K562 (cell line): ENCODE results near the gene ACADL. TPM values are rescaled to one million over a fixed set of nuclear protein-coding genes. Genes with fewer than 3 reads are reported as not detected.

Source experiments
- ATAC-seq: fragments of 200-7000 bp; cut with Tn5 transposase; 3 replicates; pipeline ENCODE4 v1.9.1; 2020; ENCODE audit warnings: moderate library complexity
- BruUV-seq: library from RNA; stranded (reverse); fragments of 400-500 nt; replicated peaks from 2 replicates; lab custom pipeline; 2021; lab: Mats Ljungman, UMichigan
- CTCF ChIA-PET: fragments of 300-600 bp; formaldehyde crosslinking; extraction: SDS; loops from one replicate; lab custom pipeline; 2021; ENCODE audit warnings: low intra/inter-chr PET ratio; lab: Yijun Ruan, JAX
- POLR2A ChIA-PET: fragments of 300-600, 350-650 bp; sonication (Branson Sonifier 250); formaldehyde crosslinking; extraction: SDS; loops from one replicate; lab custom pipeline; 2021; ENCODE audit warnings: antibody characterized with exemption, inconsistent platforms; lab: Yijun Ruan, JAX
- DNase-seq, 4 experiments: peaks; one replicate each; pipeline versions ENCODE4 v3.0.0 to v3.0.0-alpha.2; 2011 to 2018; ENCODE audit warnings: low spot score in 3 of 4, mixed read lengths in 3 of 4; ENCODE audit errors: extremely low read depth in 1 of 4
- FAIRE-seq: peaks from 2 replicates; lab custom pipeline; 2011; peaks lifted over from hg19 to GRCh38; lab: Jason Lieb, UNC
- H2AFZ ChIP-seq: 2 replicates; pipeline ENCODE4 v1.6.0; 2011; ENCODE audit warnings: low read depth, low read length, control low read depth, inconsistent platforms
- H3K27ac ChIP-seq: fragments of 200-600 bp; 3 replicates; pipeline ENCODE4 v1.8.0; 2011; ENCODE audit warnings: low read depth, mild to moderate bottlenecking, control low read depth, inconsistent platforms, low read length, moderate library complexity, mixed read lengths; ENCODE audit errors: extremely low read depth
- H3K27me3 ChIP-seq, 2 experiments: fragments of 300-600 bp in 1 of 2; 2 replicates in 1 of 2; 3 replicates in 1 of 2; pipeline versions ENCODE4 v1.6.0 to v1.8.0; 2011; ENCODE audit warnings: inconsistent platforms in 2 of 2, low read length in 2 of 2, mild to moderate bottlenecking in 1 of 2, mixed read lengths in 1 of 2, moderate library complexity in 1 of 2; ENCODE audit not compliant: control insufficient read depth in 2 of 2, insufficient read depth in 2 of 2
- H3K36me3 ChIP-seq: fragments of 300-600 bp; 3 replicates; pipeline ENCODE4 v1.8.0; 2011; ENCODE audit warnings: mild to moderate bottlenecking, low read length, inconsistent platforms; ENCODE audit not compliant: control insufficient read depth, insufficient read depth
- H3K4me1 ChIP-seq, 2 experiments: fragments of 200-600 bp in 1 of 2; replicated peaks in 1 of 2; 2 replicates in 1 of 2; 3 replicates in 1 of 2; pipeline versions ENCODE4 v1.5.1 to v1.8.0; 2011; ENCODE audit warnings: inconsistent platforms in 2 of 2, low read length in 2 of 2, mild to moderate bottlenecking in 1 of 2, mixed read lengths in 1 of 2, moderate library complexity in 1 of 2; ENCODE audit not compliant: control insufficient read depth in 2 of 2, insufficient read depth in 2 of 2
- H3K4me2 ChIP-seq: 2 replicates; pipeline ENCODE4 v1.6.1; 2011; ENCODE audit warnings: low read length, control low read depth, inconsistent platforms, mixed read lengths; ENCODE audit not compliant: insufficient read depth
- H3K4me3 ChIP-seq: fragments of 200-600 bp; sonication (generic), shearing (Covaris generic); 2 replicates; pipeline ENCODE4 v1.5.1; 2016; ENCODE audit warnings: control low read depth, inconsistent platforms
- H3K79me2 ChIP-seq: fragments of 200-600 bp; 3 replicates; pipeline ENCODE4 v1.8.0; 2011; ENCODE audit warnings: low read length, inconsistent platforms; ENCODE audit not compliant: control insufficient read depth, insufficient read depth
- H3K9ac ChIP-seq, 2 experiments: 2 replicates each; pipeline versions ENCODE4 v1.6.0 to v1.6.1; 2011; ENCODE audit warnings: low read depth in 2 of 2, low read length in 2 of 2, control low read depth in 1 of 2, inconsistent platforms in 1 of 2, mild to moderate bottlenecking in 1 of 2, mixed read lengths in 1 of 2; ENCODE audit not compliant: insufficient read depth in 1 of 2
- H3K9me1 ChIP-seq: one replicate; pipeline ENCODE4 v1.6.0; 2011; ENCODE audit warnings: inconsistent platforms, mild to moderate bottlenecking, low read length, moderate library complexity; ENCODE audit not compliant: control insufficient read depth, insufficient read depth
- H3K9me3 ChIP-seq: replicated peaks from 2 replicates; pipeline ENCODE4 v1.5.1; 2011; ENCODE audit warnings: low read depth, low read length, inconsistent platforms; ENCODE audit not compliant: control insufficient read depth, insufficient read depth
- H4K20me1 ChIP-seq: replicated peaks from 2 replicates; pipeline ENCODE4 v1.6.1; 2011; ENCODE audit warnings: low read length, inconsistent platforms, mixed read lengths; ENCODE audit not compliant: control insufficient read depth, insufficient read depth
- FOXK1 ChIP-seq: sonication (generic); formaldehyde crosslinking; IDR thresholded peaks from 2 replicates; pipeline ENCODE4 v1.8.0; 2022; ENCODE audit warnings: missing genetic modification reagents, mild to moderate bottlenecking, borderline replicate concordance
- ZNF583 ChIP-seq: fragments of 250-450 bp; sonication (Bioruptor Pico); IDR thresholded peaks from 2 replicates; pipeline ENCODE4 v1.4.0; 2020
- WGBS: fragments of 100-300 bp; shearing (Covaris generic); methylation state at CpG from one replicate; pipeline ENCODE4 v1.1.6; 2016; ENCODE audit warnings: low coverage, mixed read lengths; ENCODE audit not compliant: insufficient coverage; ENCODE audit errors: missing lambda C conversion rate; 5-methylcytosine and 5-hydroxymethylcytosine counted together
- in situ Hi-C: fragments of 300-500 bp; cut with MboI; formaldehyde crosslinking; loops from 4 replicates; pipeline ENCODE4 v1.15.0; 2018; ENCODE audit warnings: inconsistent platforms, mixed read lengths
- intact Hi-C: fragments of 100-400 bp; cut with micrococcal nuclease; formaldehyde crosslinking; loops from 2 replicates; pipeline ENCODE4 v1.14.2; 2022
- polyA plus RNA-seq, 8 experiments: library from polyadenylated mRNA; depleted of rRNA in 4 of 8; stranded (reverse) in 5 of 8; unstranded in 3 of 8; fragments of >200 nt; fragmentation: Nextera tagmentation in 2 of 8; fragmentation: Illumina TruSeq in 1 of 8; extraction: Ambion mirVana in 2 of 8; extraction: Trizol in 1 of 8; gene quantifications; 2 replicates each; pipeline versions ENCODE4 v1.2.1 to v1.2.3, GENCODE V29; 2011 to 2014; ENCODE audit warnings: inconsistent platforms in 1 of 8, missing spikeins in 1 of 8
- total RNA-seq, 7 experiments: library from RNA; depleted of rRNA in 6 of 7; stranded (reverse); fragments of >200 nt in 6 of 7; fragmentation: Illumina TruSeq in 2 of 7; extraction: Trizol in 2 of 7; gene quantifications; 2 replicates each; pipeline versions ENCODE4 v1.2.1 to v1.2.3, GENCODE V29; 2011 to 2021; ENCODE audit warnings: low replicate concordance in 1 of 7
- TF ChIP-seq, protein P1 (sequence below): fragments of 250-450 bp; sonication (Bioruptor Pico); IDR thresholded peaks from 2 replicates; pipeline ENCODE4 v1.4.0; 2020; ENCODE audit warnings: mild to moderate bottlenecking
- TF ChIP-seq, protein P2 (sequence below): sonication (generic); IDR thresholded peaks from 2 replicates; pipeline ENCODE4 v1.6.1; 2016
- TF ChIP-seq, protein P3 (sequence below), 2 experiments: fragments of 450-650 bp in 1 of 2; sonication (generic) in 1 of 2; formaldehyde crosslinking in 1 of 2; IDR thresholded peaks; 2 replicates each; pipeline versions ENCODE4 v1.7.1 to v1.9.0; 2016 to 2022; ENCODE audit warnings: inconsistent platforms in 1 of 2, mild to moderate bottlenecking in 1 of 2, missing genetic modification reagents in 1 of 2
- TF ChIP-seq, protein P4 (sequence below): sonication (generic); formaldehyde crosslinking; IDR thresholded peaks from 2 replicates; pipeline ENCODE4 v1.8.0; 2023; ENCODE audit warnings: mild to moderate bottlenecking, missing genetic modification reagents

The ACADL gene
- total and polyA plus RNA-seq, 9 of the 15 experiments (the other 6 are each of a cell fraction or from before 2014, with no cell fraction given): 0.07 TPM; not detected in 8

DNA sequence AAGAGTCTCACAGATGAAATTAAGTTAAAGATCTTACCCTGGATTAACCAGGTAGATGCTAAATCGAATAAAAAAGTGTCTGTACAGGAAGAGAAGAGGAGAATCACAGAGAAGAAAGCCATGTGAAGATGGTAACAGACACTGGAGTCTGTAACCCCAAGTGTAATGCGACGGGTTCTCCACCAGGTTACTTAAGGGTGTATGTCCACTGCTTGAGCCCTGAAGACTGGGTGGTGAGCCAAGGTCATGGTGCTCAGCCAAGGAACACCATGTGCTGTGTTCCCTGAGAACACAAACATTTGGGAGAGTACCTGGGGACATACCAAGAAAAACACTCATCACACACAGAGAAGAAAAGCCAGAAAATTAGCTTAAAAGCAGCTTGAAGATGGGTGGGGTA lies 8.2 kb upstream of the ACADL start:
- Histone ChIP-seq H3K4me1 (no peaks in the 10 kb centered on the region), H3K9me3 (no peaks in the 10 kb centered on the region), H4K20me1 (no peaks in the 10 kb centered on the region), H3K4me2 (no peak overlapping the region), H3K27ac (no peak overlapping the region), H3K27me3 (no peaks in the 10 kb centered on the region), H3K79me2 (no peaks in the 10 kb centered on the region), H3K9ac (no peak overlapping the region), H3K36me3 (no peaks in the 10 kb centered on the region), H3K9me1 (no peaks in the 10 kb centered on the region), H3K4me3 (no peak overlapping the region), H2AFZ (no peak overlapping the region)
- ChIA-PET CTCF (no interaction called here), POLR2A (no interaction called here)
- ATAC-seq: no peak
- 0% methylated on average over 3 of the region's 3 CpGs for WGBS
- no TSS peak for BruUV-seq
- intact Hi-C loops (no loop called here), in situ Hi-C loops (no loop called here)
- no peak for DNase-seq
- FAIRE-seq: no peak
- TF ChIP-seq, protein P1, sequence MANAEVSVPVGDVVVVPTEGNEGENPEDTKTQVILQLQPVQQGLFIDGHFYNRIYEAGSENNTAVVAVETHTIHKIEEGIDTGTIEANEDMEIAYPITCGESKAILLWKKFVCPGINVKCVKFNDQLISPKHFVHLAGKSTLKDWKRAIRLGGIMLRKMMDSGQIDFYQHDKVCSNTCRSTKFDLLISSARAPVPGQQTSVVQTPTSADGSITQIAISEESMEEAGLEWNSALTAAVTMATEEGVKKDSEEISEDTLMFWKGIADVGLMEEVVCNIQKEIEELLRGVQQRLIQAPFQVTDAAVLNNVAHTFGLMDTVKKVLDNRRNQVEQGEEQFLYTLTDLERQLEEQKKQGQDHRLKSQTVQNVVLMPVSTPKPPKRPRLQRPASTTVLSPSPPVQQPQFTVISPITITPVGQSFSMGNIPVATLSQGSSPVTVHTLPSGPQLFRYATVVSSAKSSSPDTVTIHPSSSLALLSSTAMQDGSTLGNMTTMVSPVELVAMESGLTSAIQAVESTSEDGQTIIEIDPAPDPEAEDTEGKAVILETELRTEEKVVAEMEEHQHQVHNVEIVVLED (CRISPR knock-in tag): no peak
- TF ChIP-seq, protein P2, sequence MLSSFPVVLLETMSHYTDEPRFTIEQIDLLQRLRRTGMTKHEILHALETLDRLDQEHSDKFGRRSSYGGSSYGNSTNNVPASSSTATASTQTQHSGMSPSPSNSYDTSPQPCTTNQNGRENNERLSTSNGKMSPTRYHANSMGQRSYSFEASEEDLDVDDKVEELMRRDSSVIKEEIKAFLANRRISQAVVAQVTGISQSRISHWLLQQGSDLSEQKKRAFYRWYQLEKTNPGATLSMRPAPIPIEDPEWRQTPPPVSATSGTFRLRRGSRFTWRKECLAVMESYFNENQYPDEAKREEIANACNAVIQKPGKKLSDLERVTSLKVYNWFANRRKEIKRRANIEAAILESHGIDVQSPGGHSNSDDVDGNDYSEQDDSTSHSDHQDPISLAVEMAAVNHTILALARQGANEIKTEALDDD: no peak
- TF ChIP-seq, protein P3, sequence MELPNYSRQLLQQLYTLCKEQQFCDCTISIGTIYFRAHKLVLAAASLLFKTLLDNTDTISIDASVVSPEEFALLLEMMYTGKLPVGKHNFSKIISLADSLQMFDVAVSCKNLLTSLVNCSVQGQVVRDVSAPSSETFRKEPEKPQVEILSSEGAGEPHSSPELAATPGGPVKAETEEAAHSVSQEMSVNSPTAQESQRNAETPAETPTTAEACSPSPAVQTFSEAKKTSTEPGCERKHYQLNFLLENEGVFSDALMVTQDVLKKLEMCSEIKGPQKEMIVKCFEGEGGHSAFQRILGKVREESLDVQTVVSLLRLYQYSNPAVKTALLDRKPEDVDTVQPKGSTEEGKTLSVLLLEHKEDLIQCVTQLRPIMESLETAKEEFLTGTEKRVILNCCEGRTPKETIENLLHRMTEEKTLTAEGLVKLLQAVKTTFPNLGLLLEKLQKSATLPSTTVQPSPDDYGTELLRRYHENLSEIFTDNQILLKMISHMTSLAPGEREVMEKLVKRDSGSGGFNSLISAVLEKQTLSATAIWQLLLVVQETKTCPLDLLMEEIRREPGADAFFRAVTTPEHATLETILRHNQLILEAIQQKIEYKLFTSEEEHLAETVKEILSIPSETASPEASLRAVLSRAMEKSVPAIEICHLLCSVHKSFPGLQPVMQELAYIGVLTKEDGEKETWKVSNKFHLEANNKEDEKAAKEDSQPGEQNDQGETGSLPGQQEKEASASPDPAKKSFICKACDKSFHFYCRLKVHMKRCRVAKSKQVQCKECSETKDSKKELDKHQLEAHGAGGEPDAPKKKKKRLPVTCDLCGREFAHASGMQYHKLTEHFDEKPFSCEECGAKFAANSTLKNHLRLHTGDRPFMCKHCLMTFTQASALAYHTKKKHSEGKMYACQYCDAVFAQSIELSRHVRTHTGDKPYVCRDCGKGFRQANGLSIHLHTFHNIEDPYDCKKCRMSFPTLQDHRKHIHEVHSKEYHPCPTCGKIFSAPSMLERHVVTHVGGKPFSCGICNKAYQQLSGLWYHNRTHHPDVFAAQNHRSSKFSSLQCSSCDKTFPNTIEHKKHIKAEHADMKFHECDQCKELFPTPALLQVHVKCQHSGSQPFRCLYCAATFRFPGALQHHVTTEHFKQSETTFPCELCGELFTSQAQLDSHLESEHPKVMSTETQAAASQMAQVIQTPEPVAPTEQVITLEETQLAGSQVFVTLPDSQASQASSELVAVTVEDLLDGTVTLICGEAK (IDR thresholded peaks at IDR 0.05): no peak
- TF ChIP-seq, protein P3 (CRISPR knock-in tag; IDR thresholded peaks at IDR 0.05): no peak
- TF ChIP-seq FOXK1: no peak
- TF ChIP-seq ZNF583 (CRISPR knock-in tag): no peak
- TF ChIP-seq, protein P4, sequence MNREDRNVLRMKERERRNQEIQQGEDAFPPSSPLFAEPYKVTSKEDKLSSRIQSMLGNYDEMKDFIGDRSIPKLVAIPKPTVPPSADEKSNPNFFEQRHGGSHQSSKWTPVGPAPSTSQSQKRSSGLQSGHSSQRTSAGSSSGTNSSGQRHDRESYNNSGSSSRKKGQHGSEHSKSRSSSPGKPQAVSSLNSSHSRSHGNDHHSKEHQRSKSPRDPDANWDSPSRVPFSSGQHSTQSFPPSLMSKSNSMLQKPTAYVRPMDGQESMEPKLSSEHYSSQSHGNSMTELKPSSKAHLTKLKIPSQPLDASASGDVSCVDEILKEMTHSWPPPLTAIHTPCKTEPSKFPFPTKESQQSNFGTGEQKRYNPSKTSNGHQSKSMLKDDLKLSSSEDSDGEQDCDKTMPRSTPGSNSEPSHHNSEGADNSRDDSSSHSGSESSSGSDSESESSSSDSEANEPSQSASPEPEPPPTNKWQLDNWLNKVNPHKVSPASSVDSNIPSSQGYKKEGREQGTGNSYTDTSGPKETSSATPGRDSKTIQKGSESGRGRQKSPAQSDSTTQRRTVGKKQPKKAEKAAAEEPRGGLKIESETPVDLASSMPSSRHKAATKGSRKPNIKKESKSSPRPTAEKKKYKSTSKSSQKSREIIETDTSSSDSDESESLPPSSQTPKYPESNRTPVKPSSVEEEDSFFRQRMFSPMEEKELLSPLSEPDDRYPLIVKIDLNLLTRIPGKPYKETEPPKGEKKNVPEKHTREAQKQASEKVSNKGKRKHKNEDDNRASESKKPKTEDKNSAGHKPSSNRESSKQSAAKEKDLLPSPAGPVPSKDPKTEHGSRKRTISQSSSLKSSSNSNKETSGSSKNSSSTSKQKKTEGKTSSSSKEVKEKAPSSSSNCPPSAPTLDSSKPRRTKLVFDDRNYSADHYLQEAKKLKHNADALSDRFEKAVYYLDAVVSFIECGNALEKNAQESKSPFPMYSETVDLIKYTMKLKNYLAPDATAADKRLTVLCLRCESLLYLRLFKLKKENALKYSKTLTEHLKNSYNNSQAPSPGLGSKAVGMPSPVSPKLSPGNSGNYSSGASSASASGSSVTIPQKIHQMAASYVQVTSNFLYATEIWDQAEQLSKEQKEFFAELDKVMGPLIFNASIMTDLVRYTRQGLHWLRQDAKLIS (CRISPR knock-in tag): no peak
